HG02642 (cell line): ENCODE results near the gene HDAC3.

Source experiments
- ATAC-seq: cut with Tn5 transposase; IDR thresholded peaks from one replicate; pipeline ENCODE4 v1.9.1; 2021; ENCODE audit warnings: mild to moderate bottlenecking; ENCODE audit not compliant: unreplicated experiment, poor library complexity

HDAC3 gene

GRCh38 chr5:141662028-141662427 is 25.4 kb upstream of the HDAC3 start:
- no peak for ATAC-seq

DNA sequence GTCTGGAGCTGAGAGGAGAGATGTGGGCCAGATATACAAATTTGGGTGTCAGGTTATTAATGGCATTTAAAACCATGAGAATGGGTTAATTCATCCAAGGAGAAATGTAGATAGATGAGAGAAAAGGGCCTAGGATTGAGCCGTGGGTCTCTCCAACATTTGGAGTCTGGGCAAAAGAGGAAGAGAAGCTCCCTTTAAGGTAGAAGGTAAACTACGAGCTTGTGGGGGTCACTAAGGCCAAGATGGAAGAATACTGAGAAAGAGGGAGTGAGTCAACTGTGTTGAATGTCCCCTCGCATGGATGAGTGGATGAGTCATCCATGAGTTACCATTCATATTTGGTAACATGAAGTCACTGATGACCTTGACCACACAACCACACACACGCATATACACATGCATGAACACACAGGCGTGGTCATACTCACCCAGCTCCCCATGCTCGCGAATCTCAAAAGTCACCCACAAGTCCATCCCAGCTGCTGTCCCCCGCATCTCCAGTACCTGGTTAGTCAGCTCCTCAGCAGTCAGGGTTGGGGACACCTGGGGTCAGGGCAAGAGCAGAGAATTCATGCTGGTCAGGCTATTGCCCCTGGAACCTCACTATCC is 21.4 kb upstream of the HDAC3 start:
- ATAC-seq: peak; percentile 69

DNA sequence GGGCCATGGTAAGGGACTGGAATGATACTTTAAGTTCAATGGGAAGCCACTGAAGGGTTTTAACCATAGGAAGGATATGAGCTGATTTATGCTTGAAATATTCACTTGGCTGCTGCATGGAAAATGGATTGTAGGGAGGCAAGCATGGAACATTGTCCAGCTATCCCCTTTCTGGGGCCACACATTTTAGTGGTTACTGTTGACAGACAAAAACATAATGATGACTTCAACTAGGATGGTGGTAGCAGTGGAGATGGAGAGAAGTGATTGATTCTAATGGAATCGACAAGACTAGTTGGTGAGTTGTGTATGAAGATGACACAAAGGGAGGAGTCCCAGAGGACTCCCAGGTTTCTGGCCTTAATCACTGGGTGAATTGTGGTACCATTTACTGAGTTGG is 20.8 kb upstream of the HDAC3 start:
- ATAC-seq: no peak

GRCh38 chr5:141656396-141656795 is 19.7 kb upstream of the HDAC3 start:
- ATAC-seq: no peak

DNA sequence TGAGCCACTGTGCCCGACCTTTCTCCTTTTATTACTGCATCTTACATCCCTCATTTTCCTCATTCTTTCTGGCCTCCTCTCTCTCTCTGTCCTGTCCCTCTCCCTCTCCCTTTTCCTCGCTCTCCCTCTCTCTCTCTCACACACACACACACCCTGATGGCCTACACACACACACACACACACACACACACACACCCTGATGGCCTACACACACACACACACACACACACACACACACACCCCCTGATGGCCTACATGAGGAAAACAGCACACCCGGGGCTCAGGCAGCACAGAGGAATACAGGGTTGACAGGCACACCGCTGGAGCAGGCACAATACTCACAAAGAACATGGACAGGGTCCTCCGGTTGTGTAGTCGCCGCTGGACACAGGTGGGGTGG is 18.4 kb upstream of the HDAC3 start:
- no peak for ATAC-seq

DNA sequence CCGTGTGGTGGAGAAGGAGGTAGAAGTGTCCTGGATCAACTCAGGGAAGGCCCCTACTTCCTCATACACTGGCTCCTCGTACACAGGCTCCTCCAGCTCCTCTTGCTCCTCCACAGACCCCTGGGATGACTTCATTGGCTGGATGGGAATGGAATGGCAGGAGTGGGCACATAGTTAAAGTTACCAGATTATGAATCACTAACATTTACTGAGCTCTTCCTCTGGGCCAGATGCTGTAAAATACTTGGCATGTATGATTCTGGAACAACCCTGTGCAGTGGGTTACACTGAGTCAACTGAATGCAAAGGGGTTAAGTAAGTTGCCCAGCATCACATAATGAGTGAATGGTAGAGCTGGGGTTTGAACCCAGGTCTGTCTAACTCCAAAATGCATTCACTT is 17.6 kb upstream of the HDAC3 start:
- ATAC-seq: no peak

DNA sequence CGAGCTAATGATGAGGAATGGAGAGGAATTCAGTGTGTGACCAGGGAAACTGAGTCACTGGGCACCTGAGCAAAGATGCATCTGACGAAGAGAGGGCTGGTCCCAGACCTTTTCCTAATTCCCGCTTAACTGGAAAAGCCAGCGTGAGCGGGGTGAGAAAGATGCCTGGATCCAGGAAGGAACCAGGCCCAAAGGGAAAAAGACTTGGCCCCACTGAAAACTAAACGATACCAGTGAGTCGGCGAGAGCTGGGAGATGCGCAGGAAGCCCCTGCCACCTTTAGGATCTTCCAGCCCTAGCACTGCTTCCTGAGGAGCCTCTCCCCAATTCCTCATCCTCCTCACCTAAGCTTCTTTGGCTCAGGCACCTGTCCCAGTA is 15.1 kb upstream of the HDAC3 start:
- no peak for ATAC-seq

- peak; percentile 98 for ATAC-seq
Observed at GRCh38 chr5:141650851-141651727, 14.4 kb upstream of the HDAC3 start, which contains the start of gene FCHSD1. TSS of gene FCHSD1 (minus strand) at chr5:141651418. CDS start at chr5:141651368, 50 bp downstream.

- ATAC-seq: no peak
Observed at GRCh38 chr5:141649972-141650371, 13.3 kb upstream of the HDAC3 start.

DNA sequence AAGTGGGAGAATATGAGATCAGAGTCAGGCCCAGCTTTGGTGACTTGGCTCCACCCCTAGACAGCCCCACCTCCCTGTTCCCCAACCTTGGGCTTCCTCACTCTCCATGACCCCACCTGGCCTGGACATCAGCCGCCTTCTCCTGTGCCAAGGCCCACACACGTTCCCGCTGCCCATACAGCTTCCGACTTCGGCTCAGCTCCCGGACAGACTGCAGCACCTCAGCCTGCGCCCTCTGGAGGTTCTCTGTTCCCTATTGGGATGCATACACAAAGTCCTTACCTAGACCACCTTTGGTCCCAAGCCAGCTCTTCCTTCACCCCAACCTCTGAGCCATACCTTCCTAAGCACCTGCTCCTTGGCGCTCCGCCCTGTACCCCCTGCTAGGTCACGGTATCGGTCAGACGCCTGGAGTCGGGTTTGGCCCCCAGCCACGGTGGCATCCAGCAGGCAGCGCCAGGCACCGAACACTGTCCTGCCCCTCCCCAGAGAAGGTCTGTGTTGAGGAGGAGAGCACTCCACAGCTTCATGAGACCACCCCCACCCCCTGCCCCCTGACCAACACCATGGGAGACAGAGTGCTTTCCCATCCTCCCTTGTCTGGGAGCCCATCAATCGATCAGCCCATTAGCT is 12.5 kb upstream of the HDAC3 start:
- ATAC-seq: no peak

DNA sequence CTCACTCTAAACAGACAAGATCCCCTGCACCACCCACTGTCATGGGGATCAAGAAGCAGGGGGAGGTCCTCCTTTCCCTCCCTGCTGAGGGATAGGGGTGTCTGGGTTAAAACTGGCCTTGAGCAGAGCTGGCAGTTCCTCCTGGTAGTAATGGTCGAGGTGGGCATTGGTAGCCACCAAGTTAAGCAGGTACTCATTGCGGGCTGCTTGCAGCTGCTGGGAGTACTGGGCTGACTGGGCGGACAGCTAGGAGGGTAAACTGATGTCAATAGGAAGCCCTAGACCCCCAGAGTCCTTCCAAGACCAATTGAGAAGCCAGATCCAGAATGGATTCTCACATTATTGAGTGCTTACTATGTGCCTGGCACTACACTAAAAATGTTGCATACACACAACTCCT is 11.2 kb upstream of the HDAC3 start:
- ATAC-seq: no peak

DNA sequence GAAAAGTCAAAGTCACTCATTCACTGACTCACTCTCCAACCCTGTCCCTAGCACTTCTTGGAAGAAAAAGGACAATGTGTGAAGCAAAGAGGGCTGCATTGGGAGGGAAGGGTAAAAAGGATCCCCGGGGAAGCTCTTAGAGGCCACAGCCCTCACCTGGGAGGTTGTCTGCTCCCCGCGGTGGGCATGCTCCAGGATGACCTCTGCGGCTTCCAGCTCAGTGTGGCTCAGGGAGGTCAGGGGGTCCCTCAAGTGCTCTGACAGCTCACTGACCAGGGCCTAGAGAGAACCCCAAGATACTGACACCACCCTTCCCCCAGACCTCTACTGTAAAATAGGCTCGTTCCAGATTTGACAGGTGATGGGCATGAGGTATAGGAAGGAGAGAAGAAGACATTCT is 10.6 kb upstream of the HDAC3 start:
- ATAC-seq: no peak

DNA sequence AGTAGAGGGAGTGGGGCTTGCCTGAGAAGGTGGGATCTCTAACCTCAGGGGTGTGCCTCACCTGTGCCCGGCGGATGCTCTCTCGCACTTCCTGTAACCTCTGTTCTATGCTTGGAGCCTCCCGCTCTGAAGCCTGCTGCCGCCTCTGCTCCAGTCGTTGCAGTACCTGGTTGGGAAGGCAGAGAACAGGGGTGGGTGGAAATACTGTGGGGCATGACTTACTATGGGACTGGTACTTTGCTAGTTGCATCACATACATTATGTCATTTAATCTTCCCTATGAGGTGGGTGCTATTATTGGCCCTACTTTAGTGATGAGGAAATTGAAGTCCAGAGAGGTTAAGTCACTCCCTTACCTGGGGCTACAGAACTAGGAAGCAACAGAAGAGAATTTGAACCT is 9.4 kb upstream of the HDAC3 start:
- no peak for ATAC-seq

DNA sequence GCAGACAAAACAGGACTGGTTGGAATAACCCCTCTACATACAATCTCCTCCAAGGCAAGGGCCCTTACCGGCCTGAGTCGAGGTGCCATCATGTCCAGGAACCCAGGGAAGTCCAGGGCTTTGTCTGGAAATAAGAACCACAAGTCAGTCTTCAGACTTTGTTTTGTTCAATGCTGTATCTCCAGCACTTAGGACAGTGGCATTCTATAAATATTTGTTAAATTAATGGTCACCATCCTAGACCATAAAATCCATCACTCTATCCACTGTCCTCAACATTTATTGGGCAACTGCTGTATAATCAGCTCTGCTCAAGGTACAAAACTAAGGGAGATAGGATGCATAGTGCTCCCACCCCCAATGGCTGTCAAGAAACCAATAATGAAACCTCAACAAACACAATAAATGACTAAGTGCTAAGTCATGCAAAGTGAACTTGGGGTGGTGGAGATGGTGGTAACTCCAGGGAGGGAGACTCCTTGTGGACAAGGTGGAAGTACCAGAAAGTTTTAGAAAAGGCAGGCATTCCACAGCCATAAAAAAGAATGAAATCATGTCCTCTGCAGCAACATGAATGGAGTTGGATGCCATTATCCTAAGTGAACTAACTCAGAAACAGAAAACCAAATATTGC is 5.1 kb upstream of the HDAC3 start:
- peak; percentile 36 for ATAC-seq

DNA sequence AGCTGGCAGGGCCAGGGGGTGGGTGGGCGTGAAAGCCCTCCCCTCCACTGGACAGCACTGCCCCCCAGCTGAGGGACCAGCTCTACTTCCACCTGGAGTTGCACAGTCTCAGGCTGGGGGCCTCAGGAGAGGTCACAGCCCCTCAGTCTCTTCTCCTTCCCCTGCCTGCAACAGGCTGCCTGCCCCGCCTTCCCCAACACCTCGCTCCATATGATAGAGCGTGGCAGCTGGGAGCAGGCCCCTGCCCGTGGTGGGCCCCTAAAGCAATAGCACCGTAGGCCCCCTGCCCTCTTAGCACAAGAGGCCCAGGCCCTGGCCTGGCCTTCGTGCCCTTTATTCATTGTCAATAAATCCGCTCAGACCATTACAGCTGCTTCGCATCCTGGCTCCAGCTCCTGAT is 4.0 kb upstream of the HDAC3 start:
- ATAC-seq: no peak

DNA sequence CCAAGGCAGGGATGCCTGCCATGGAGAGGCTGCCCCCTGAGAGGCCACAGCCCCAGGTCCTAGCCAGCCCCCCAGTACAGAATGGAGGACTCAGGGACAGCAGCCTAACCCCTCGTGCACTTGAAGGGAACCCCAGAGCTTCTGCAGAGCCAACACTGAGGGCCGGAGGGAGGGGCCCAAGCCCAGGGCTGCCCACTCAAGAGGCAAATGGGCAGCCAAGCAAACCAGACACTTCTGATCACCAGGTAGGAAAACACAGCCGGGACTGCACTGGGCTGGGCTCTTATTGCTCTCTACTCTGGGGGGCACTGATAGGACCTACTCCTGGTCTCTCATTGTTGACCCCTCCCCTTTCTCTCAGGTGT is 3.4 kb upstream of the HDAC3 start:
- ATAC-seq: no peak

DNA sequence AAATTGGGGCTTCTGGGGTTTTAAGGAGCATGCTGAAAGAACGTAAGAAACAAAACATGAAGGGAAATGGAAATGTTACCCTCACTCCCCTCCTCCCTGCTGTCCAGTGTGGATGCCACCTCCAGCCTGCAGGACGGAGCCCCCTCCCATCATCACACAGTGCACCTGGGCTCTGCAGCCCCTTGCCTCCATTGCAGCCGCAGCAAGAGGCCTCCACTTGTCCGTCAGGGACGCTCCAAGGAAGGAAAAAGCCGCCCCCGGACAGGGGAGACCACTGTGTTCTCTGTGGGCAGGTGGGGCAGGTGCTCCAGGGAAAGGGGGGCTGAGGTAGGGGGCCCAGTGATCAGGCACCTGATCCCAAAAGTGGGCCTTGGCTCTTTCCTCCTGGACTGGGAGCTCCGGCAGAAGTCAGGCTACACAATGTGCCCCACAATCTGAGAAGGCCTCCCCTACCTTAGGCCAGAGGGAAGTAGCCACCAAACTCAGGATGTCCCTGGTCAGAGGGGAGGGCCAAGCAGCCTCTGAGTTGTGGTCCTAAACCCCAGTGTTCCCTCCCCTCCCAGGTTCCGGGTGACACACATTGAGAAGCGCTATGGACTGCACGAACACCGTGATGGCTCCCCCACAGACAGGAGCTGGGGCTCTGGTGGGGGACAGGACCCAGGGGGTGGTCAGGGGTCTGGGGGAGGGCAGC is 2.9 kb upstream of the HDAC3 start:
- ATAC-seq: no peak

DNA sequence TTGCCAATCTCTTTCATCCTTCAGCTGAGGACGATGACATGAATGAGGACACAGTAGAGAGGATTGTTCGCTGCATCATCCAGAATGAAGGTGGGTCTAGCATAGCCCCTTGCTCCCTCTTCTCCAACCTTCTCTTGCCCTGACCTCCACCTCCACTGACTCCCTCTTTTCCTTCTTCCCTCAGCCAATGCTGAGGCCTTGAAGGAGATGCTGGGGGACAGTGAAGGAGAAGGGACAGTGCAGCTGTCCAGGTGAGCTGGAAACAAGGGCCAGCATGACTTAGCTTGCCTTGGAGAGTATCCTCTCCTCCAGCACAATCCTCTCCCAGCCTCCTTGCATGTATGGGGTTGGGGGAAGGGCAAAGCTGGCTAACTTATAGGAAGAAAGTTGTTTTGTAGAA is 2.1 kb upstream of the HDAC3 start:
- no peak for ATAC-seq

GRCh38 chr5:141637767-141638419 is 1.2 kb upstream of the HDAC3 start:
- peak; percentile 35 for ATAC-seq
